Fibroblast of lung (primary cell): Measurements from ENCODE around the gene C13orf42.

Source experiments
- CTCF ChIP-seq, 2 donors: IDR thresholded peaks in 1 of 2; conservative IDR thresholded peaks in 1 of 2; 1 replicate in 1 of 2; 2 replicates in 1 of 2; pipeline ENCODE4 v1.5.1; 2011 to 2012; ENCODE audit warnings: low read length in 2 of 2, control low read depth in 1 of 2, inconsistent platforms in 1 of 2, low read depth in 1 of 2, mild to moderate bottlenecking in 1 of 2
- EZH2 ChIP-seq: IDR thresholded peaks from 2 replicates; pipeline ENCODE4 v1.5.1; 2012; ENCODE audit warnings: low read length, control low read depth, mild to moderate bottlenecking; ENCODE audit errors: missing control alignments

GRCh38 chr13:51035469-51035868 is 75.6 kb downstream of the C13orf42 start:
- TF ChIP-seq CTCF (conservative IDR thresholded peaks at IDR 0.05 in 1 of 2, IDR thresholded peaks at IDR 0.05 in 1 of 2; ENCODE audit: low read depth in 1 of 2, low read length in 2 of 2) (no peak), EZH2 (no peak)
